GM18868 (cell line): ENCODE data around the gene HOXC4.

Source experiments
- ATAC-seq: cut with Tn5 transposase; IDR thresholded peaks from one replicate; pipeline ENCODE4 v1.9.1; 2021; ENCODE audit warnings: mild to moderate bottlenecking, moderate library complexity; ENCODE audit not compliant: unreplicated experiment

Gene HOXC4

GRCh38 chr12:54027442-54027786, 26.2 kb upstream of the HOXC4 start:
- no peak for ATAC-seq

GRCh38 chr12:54028314-54029201, 25.1 kb upstream of the HOXC4 start, which contains the start of gene HOXC6:
TSS of gene HOXC6 (plus strand) at chr12:54028440. CDS start at chr12:54028522, 82 bp downstream.
- ATAC-seq = no peak

GRCh38 chr12:54029529-54030441, 23.9 kb upstream of the HOXC4 start:
- no peak for ATAC-seq

GRCh38 chr12:54030442-54030801, 23.2 kb upstream of the HOXC4 start:
- ATAC-seq = no peak

- no peak for ATAC-seq
Measured at GRCh38 chr12:54030889-54031471, 22.7 kb upstream of the HOXC4 start.

GRCh38 chr12:54031480-54031879, 22.2 kb upstream of the HOXC4 start:
- ATAC-seq = no peak

GRCh38 chr12:54032086-54032619, 21.5 kb upstream of the HOXC4 start:
- no peak for ATAC-seq

- no peak for ATAC-seq
Measured at GRCh38 chr12:54032627-54033100, 21.0 kb upstream of the HOXC4 start, which contains the start of gene HOXC5. TSS of gene HOXC5 (plus strand) at chr12:54033050. CDS start at chr12:54033123, 73 bp downstream.

- ATAC-seq = no peak
Measured at GRCh38 chr12:54033106-54033979, 20.3 kb upstream of the HOXC4 start.

GRCh38 chr12:54033980-54034784, 19.5 kb upstream of the HOXC4 start:
- no peak for ATAC-seq

GRCh38 chr12:54034785-54035310, 18.8 kb upstream of the HOXC4 start:
- no peak for ATAC-seq

GRCh38 chr12:54035568-54036264, 17.9 kb upstream of the HOXC4 start:
- no peak for ATAC-seq

GRCh38 chr12:54036620-54037359, 16.8 kb upstream of the HOXC4 start:
- peak; percentile 64 for ATAC-seq

GRCh38 chr12:54037360-54038283, 16.0 kb upstream of the HOXC4 start:
- no peak for ATAC-seq

- ATAC-seq = no peak
Measured at GRCh38 chr12:54038284-54038870, 15.3 kb upstream of the HOXC4 start.

- no peak for ATAC-seq
Measured at GRCh38 chr12:54038871-54039414, 14.7 kb upstream of the HOXC4 start.
